Heart left ventricle (tissue), 16 donors: Measurements from ENCODE around the gene EPHA6. TPM values are rescaled to one million over a fixed set of nuclear protein-coding genes. Genes with fewer than 3 reads are reported as not detected.

Experiments used
- ATAC-seq, 4 donors: fragments of 200-7000 bp; cut with Tn5 transposase; one replicate each; pipeline ENCODE4 v1.9.1; 2020 to 2022; ENCODE audit warnings: moderate library complexity in 4 of 4, mild to moderate bottlenecking in 3 of 4, moderate number of reproducible peaks in 1 of 4
- DNase-seq, 5 donors: peaks; one replicate each; pipeline ENCODE4 v3.0.0-alpha.2; 2020
- H3K27ac ChIP-seq, 12 donors: fragments of 200-600 bp; sonication (generic) in 4 of 12; one replicate each; pipeline versions ENCODE4 v1.5.0 to v1.8.0; 2016 to 2022; ENCODE audit warnings: mild to moderate bottlenecking in 2 of 12
- H3K27me3 ChIP-seq, 9 donors: fragments of 200-600 bp; sonication (generic) in 2 of 9; one replicate each; pipeline versions ENCODE4 v1.5.1 to v1.8.0; 2016 to 2022; ENCODE audit warnings: mild to moderate bottlenecking in 3 of 9
- H3K36me3 ChIP-seq, 9 donors: fragments of 200-600 bp; sonication (generic) in 2 of 9; one replicate each; pipeline versions ENCODE4 v1.5.0 to v1.8.0; 2018 to 2022; ENCODE audit warnings: mild to moderate bottlenecking in 2 of 9
- H3K4me1 ChIP-seq, 12 donors: fragments of 200-600 bp; sonication (generic) in 4 of 12; one replicate each; pipeline versions ENCODE4 v1.5.0 to v1.8.0; 2016 to 2022; ENCODE audit warnings: mild to moderate bottlenecking in 3 of 12
- H3K4me3 ChIP-seq, 12 donors: fragments of 200-600 bp; sonication (generic) in 4 of 12; one replicate each; pipeline versions ENCODE4 v1.5.0 to v1.8.0; 2017 to 2022; ENCODE audit warnings: mild to moderate bottlenecking in 9 of 12, moderate library complexity in 4 of 12
- H3K9me3 ChIP-seq, 12 donors: fragments of 200-600 bp; sonication (generic) in 4 of 12; one replicate each; pipeline versions ENCODE4 v1.5.0 to v1.8.0; 2016 to 2022; ENCODE audit warnings: mild to moderate bottlenecking in 1 of 12
- POLR2A ChIP-seq, 2 donors: fragments of 450-650 bp; IDR thresholded peaks; one replicate each; pipeline ENCODE4 v1.6.1; 2017; ENCODE audit warnings: antibody characterized with exemption in 2 of 2, mild to moderate bottlenecking in 2 of 2, moderate library complexity in 2 of 2
- WGBS, 4 donors: extraction: QIAGEN DNeasy Blood & Tissue Kit in 2 of 4; methylation state at CpG; one replicate each; pipeline versions ENCODE4 v1.1.5 to v1.1.7; 2013 to 2018; 5-methylcytosine and 5-hydroxymethylcytosine counted together
- intact Hi-C, 10 donors: fragments of 100-400 bp; cut with DNase I; formaldehyde crosslinking; loops; one replicate each; pipeline versions ENCODE4 v1.11.1 to v1.14.2; 2022
- polyA plus RNA-seq, 2 donors: library from polyadenylated mRNA; stranded (reverse); fragments of 200-250 nt; gene quantifications; one replicate each; pipeline ENCODE4 v1.2.3, GENCODE V29; 2013
- total RNA-seq, 9 donors: library from RNA; depleted of rRNA in 2 of 9; stranded (reverse); fragments of >200 nt in 2 of 9; fragmentation: NEBNext Ultra II Directional in 3 of 9; extraction: Animal tissue kit (Norgen Biotek cat#: 25700) in 3 of 9; gene quantifications; one replicate each; pipeline versions ENCODE4 v1.1.0 to v1.2.4, GENCODE V29; 2016 to 2023
- TF ChIP-seq, protein P1 (sequence below), 12 donors: fragments of 200-600 bp; sonication (generic) in 4 of 12; IDR thresholded peaks; one replicate each; pipeline versions ENCODE4 v1.5.0 to v1.8.0; 2018 to 2022; ENCODE audit warnings: antibody characterized with exemption in 12 of 12, mild to moderate bottlenecking in 5 of 12
- donor health status: ischemic (EF 13 %, LVEDD 7.1; RV severe dilation, severe dysfunction).
- donor health status: healthy with polysubstance abuse.
- donor health status: DM: no; HTN: yes; CAD: no.
- donor health status: DM: no; HTN: no; CAD: no.
- donor health status: ischemic (EF 25% LVEDD 6.9; RV normal size, moderate dysfunction).
- donor health status: ischemic (EF 25% LVEDD 5.7; RV mildly dilated, moderate dysfunction).
- donor health status: healthy.
- donor health status: DM: yes; HTN: yes; CAD: no.
- donor health status: ischemic (EF 35%, LVEDD 5.7; RV mildly dilated, moderate dysfunction).
- donor health status: nonischemic (EF 11% LVEDD 7.7; RV severe dilation, severe dysfunction).
- donor health status: DM: yes; HTN: yes; CAD: no.
- donor health status: PGD.
- donor health status: ischemic (EF 29% LVEDD 5.4; RV normal size, mild dysfunction).
- donor health status: nonischemic (EF 23%, LVEDD 6.1; RV moderate dilation, normal function).

Gene EPHA6
- total and polyA plus RNA-seq, 11 donors, result 0.28 to 1.2 (median 0.42) TPM; not detected in 6

DNA sequence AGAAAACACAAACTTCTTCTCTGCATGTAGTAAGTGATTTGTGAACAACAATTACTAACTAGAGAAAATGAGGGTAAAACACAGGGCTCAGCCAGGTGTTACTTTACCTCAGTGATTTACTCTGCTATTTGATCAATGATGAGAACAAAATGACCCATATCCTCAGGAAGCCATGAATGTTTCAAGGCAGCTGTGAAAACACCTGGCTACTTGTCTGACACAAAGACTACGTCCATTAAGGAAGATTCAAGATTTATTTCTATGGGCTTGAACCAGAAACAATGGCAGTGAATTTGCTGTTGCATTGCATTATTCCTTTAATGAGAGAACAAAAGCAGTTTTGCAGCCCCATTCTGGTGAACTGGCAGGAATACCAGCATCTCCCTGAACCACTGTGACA lies 575.5 kb downstream of the EPHA6 start:
- no peak for TF ChIP-seq POLR2A (IDR thresholded peaks at IDR 0.05)
- TF ChIP-seq, protein P1, sequence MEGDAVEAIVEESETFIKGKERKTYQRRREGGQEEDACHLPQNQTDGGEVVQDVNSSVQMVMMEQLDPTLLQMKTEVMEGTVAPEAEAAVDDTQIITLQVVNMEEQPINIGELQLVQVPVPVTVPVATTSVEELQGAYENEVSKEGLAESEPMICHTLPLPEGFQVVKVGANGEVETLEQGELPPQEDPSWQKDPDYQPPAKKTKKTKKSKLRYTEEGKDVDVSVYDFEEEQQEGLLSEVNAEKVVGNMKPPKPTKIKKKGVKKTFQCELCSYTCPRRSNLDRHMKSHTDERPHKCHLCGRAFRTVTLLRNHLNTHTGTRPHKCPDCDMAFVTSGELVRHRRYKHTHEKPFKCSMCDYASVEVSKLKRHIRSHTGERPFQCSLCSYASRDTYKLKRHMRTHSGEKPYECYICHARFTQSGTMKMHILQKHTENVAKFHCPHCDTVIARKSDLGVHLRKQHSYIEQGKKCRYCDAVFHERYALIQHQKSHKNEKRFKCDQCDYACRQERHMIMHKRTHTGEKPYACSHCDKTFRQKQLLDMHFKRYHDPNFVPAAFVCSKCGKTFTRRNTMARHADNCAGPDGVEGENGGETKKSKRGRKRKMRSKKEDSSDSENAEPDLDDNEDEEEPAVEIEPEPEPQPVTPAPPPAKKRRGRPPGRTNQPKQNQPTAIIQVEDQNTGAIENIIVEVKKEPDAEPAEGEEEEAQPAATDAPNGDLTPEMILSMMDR (IDR thresholded peaks at IDR 0.05), result no peak
- Histone ChIP-seq H3K36me3 (no peaks in the 10 kb centered on the region), H3K27me3 (no peaks in the 10 kb centered on the region), H3K4me1 (no peaks in the 10 kb centered on the region), H3K9me3 (peaks cover 0 to 15% (median 3%) of the 10 kb centered on the region in 12 donors), H3K27ac (no peak overlapping the region), H3K4me3 (no peak overlapping the region)
- ATAC-seq (no peak), DNase-seq (no peak)
- intact Hi-C loops, result no loop called here
- WGBS, 4 donors, result 43 to 66% (median 61%) methylated on average over 1 of the region's 1 CpG

DNA sequence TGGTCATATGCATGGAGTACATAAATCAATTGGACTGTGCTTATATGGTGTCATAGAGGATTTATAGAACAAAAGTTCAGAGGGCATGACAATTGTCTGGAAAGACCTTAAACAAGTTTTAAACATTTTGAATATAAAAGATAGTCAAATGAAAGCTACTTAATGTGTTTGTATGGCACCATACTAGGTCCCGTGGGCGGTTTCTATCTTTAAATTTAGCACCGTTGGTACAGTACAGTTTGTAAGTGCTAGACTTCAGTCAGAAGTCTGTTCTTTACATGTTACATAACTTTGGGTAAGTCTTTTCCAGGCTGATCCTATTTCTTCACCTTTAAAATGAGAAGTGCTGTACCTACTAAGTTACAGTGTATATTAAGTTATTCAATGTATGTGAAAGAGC lies 576.8 kb downstream of the EPHA6 start:
- Histone ChIP-seq H3K27ac (no peak overlapping the region), H3K27me3 (no peaks in the 10 kb centered on the region), H3K4me3 (no peak overlapping the region), H3K4me1 (no peaks in the 10 kb centered on the region), H3K36me3 (no peaks in the 10 kb centered on the region), H3K9me3 (peaks cover 0 to 14% (median 3%) of the 10 kb centered on the region in 12 donors)
- no peak for TF ChIP-seq POLR2A (IDR thresholded peaks at IDR 0.05)
- TF ChIP-seq, protein P1 (IDR thresholded peaks at IDR 0.05), result no peak
- DNase-seq (no peak), ATAC-seq (no peak)
- intact Hi-C loops, result no loop called here
- 71 to 78% (median 75%) methylated on average over 3 of the region's 3 CpGs for WGBS, 4 donors

DNA sequence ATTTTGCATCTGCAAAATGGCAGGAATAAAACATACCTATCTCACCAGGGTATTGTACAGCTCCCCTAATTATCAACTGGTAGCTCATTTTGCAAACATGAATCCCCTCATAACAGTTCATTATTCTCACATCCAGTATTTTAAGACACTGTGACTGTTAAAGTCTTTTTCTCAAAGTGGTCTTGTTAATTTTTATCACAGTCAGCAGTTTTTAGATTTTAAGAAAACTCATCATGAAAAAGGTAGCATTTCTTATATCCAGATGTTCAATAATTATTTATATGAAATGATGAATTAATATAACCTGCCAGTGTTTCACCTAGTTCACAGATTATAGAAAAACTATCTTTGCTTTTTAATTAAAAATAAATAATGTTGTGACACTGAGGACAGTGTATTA lies 595.2 kb downstream of the EPHA6 start:
- no peaks in the 10 kb centered on the region for H3K27me3 ChIP-seq
- H3K4me3 ChIP-seq, result no peak overlapping the region
- ATAC-seq, result no peak
- no peaks in the 10 kb centered on the region for H3K36me3 ChIP-seq
- no peak for DNase-seq
- H3K27ac ChIP-seq, result no peak overlapping the region
- H3K4me1 ChIP-seq, result no peaks in the 10 kb centered on the region
- H3K9me3 ChIP-seq, result no peaks in the 10 kb centered on the region
- TF ChIP-seq POLR2A (IDR thresholded peaks at IDR 0.05), result no peak
- TF ChIP-seq, protein P1 (IDR thresholded peaks at IDR 0.05), result no peak
- intact Hi-C loops, result loop anchor here in 1 of 10 donors (10.0 kb wide), 1 partner anchor 695 kb away; no protein-coding TSS in a partner anchor

DNA sequence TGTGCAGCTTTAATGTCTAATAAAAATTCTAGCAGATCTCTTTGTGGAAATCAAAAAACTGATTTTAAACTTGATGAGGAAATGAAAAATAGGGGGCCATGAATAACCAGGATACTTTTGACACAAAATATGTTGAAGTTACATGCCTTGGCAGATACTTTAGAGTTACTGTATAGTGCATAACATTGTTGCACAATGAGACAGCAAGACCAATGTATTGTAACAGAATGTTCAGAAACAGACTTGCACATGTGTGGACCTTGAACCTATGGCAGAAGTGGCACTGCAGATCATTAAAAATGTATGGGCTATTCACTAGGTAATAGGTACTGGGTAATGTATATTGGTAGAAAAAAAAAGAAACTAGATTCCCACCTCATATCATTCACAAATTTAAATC lies 607.2 kb downstream of the EPHA6 start:
- no peak for ATAC-seq
- Histone ChIP-seq H3K27me3 (no peaks in the 10 kb centered on the region), H3K4me3 (no peak overlapping the region), H3K36me3 (no peaks in the 10 kb centered on the region), H3K9me3 (peaks cover 0 to 16% (median 0%) of the 10 kb centered on the region in 12 donors), H3K27ac (no peak overlapping the region), H3K4me1 (no peaks in the 10 kb centered on the region)
- no peak for DNase-seq
- TF ChIP-seq POLR2A (IDR thresholded peaks at IDR 0.05), result no peak
- TF ChIP-seq, protein P1 (IDR thresholded peaks at IDR 0.05), result no peak
- intact Hi-C loops, result no loop called here
